ENCODE data around the gene RRN3.
"Not testable (repeated sequence)": the region's sequence is repeated elsewhere in the genome, so short reads cannot be mapped to it uniquely, and the experiment has no call there.

The RRN3 gene

GRCh38 chr16:15031586-15031985 lies 62.5 kb downstream of the RRN3 start:
- Mint-ChIP-seq H3K27ac (no peak overlapping the region), H3K4me1 (ENCODE audit: low read depth) (peaks cover 2% of the 10 kb centered on the region), H3K9me3 (no peaks in the 10 kb centered on the region), H3K4me3 (no peak overlapping the region), H3K27me3 (ENCODE audit: low read depth) (no peaks in the 10 kb centered on the region), H3K36me3 (ENCODE audit: low read depth) (peaks cover 19% of the 10 kb centered on the region)
- DNase-seq (ENCODE audit: low spot score), result no peak

- no peaks in the 10 kb centered on the region for H3K27me3 Mint-ChIP-seq (ENCODE audit: low read depth)
- no peak overlapping the region for H3K4me3 Mint-ChIP-seq
- H3K27ac Mint-ChIP-seq, result no peak overlapping the region
- H3K36me3 Mint-ChIP-seq (ENCODE audit: low read depth), result peaks cover 19% of the 10 kb centered on the region
- H3K4me1 Mint-ChIP-seq (ENCODE audit: low read depth), result peaks cover 2% of the 10 kb centered on the region
- no peak for DNase-seq (ENCODE audit: low spot score)
- H3K9me3 Mint-ChIP-seq, result no peaks in the 10 kb centered on the region
These were observed 62.9 kb downstream of the RRN3 start for GRCh38 chr16:15031179-15031578.

- peaks cover 26% of the 10 kb centered on the region for H3K36me3 Mint-ChIP-seq (ENCODE audit: low read depth)
- not testable (repeated sequence) for H3K9me3 Mint-ChIP-seq; DNase-seq (ENCODE audit: low spot score); H3K4me1 Mint-ChIP-seq (ENCODE audit: low read depth); H3K27me3 Mint-ChIP-seq (ENCODE audit: low read depth); H3K27ac Mint-ChIP-seq; H3K4me3 Mint-ChIP-seq
These were observed 64.3 kb downstream of the RRN3 start for GRCh38 chr16:15029749-15030148.

GRCh38 chr16:15028801-15029698 lies 65.0 kb downstream of the RRN3 start:
- H3K27ac Mint-ChIP-seq; H3K4me1 Mint-ChIP-seq (ENCODE audit: low read depth); H3K27me3 Mint-ChIP-seq (ENCODE audit: low read depth); H3K4me3 Mint-ChIP-seq; H3K9me3 Mint-ChIP-seq; DNase-seq (ENCODE audit: low spot score): not testable (repeated sequence)
- peaks cover 28% of the 10 kb centered on the region for H3K36me3 Mint-ChIP-seq (ENCODE audit: low read depth)

GRCh38 chr16:15028345-15028715 lies 65.7 kb downstream of the RRN3 start:
- H3K9me3 Mint-ChIP-seq; DNase-seq (ENCODE audit: low spot score); H3K27ac Mint-ChIP-seq; H3K4me1 Mint-ChIP-seq (ENCODE audit: low read depth); H3K4me3 Mint-ChIP-seq; H3K27me3 Mint-ChIP-seq (ENCODE audit: low read depth): not testable (repeated sequence)
- H3K36me3 Mint-ChIP-seq (ENCODE audit: low read depth), result peaks cover 31% of the 10 kb centered on the region

GRCh38 chr16:15027503-15028344 lies 66.3 kb downstream of the RRN3 start:
- H3K27ac Mint-ChIP-seq; DNase-seq (ENCODE audit: low spot score); H3K4me1 Mint-ChIP-seq (ENCODE audit: low read depth); H3K27me3 Mint-ChIP-seq (ENCODE audit: low read depth); H3K4me3 Mint-ChIP-seq; H3K9me3 Mint-ChIP-seq: not testable (repeated sequence)
- peaks cover 34% of the 10 kb centered on the region for H3K36me3 Mint-ChIP-seq (ENCODE audit: low read depth)

GRCh38 chr16:15027051-15027450 lies 67.0 kb downstream of the RRN3 start:
- H3K27me3 Mint-ChIP-seq (ENCODE audit: low read depth); H3K9me3 Mint-ChIP-seq; H3K27ac Mint-ChIP-seq; H3K4me3 Mint-ChIP-seq; DNase-seq (ENCODE audit: low spot score); H3K4me1 Mint-ChIP-seq (ENCODE audit: low read depth): not testable (repeated sequence)
- peaks cover 37% of the 10 kb centered on the region for H3K36me3 Mint-ChIP-seq (ENCODE audit: low read depth)

GRCh38 chr16:15025234-15025951 lies 68.7 kb downstream of the RRN3 start:
- H3K4me1 Mint-ChIP-seq (ENCODE audit: low read depth); H3K27ac Mint-ChIP-seq; H3K27me3 Mint-ChIP-seq (ENCODE audit: low read depth); H3K4me3 Mint-ChIP-seq; H3K9me3 Mint-ChIP-seq; DNase-seq (ENCODE audit: low spot score): not testable (repeated sequence)
- H3K36me3 Mint-ChIP-seq (ENCODE audit: low read depth), result peaks cover 35% of the 10 kb centered on the region

- Mint-ChIP-seq H3K36me3 (ENCODE audit: low read depth) (peaks cover 35% of the 10 kb centered on the region), H3K27ac (peak overlapping the region; percentile 19)
These were observed 69.2 kb downstream of the RRN3 start for GRCh38 chr16:15024858-15025199.

GRCh38 chr16:15023381-15024077 lies 70.5 kb downstream of the RRN3 start:
- not testable (repeated sequence) for H3K4me3 Mint-ChIP-seq; H3K27me3 Mint-ChIP-seq (ENCODE audit: low read depth); H3K27ac Mint-ChIP-seq; H3K4me1 Mint-ChIP-seq (ENCODE audit: low read depth); H3K9me3 Mint-ChIP-seq; DNase-seq (ENCODE audit: low spot score)
- H3K36me3 Mint-ChIP-seq (ENCODE audit: low read depth), result peaks cover 36% of the 10 kb centered on the region

More at GRCh38 chr16:15024858-15025199, 69.2 kb downstream of the RRN3 start:
- not testable (repeated sequence) for DNase-seq (ENCODE audit: low spot score); H3K9me3 Mint-ChIP-seq; H3K4me1 Mint-ChIP-seq (ENCODE audit: low read depth); H3K27me3 Mint-ChIP-seq (ENCODE audit: low read depth); H3K4me3 Mint-ChIP-seq

- H3K36me3 Mint-ChIP-seq (ENCODE audit: low read depth), result peaks cover 32% of the 10 kb centered on the region
- peak overlapping the region; percentile 12 for H3K27ac Mint-ChIP-seq
- not testable (repeated sequence) for H3K4me3 Mint-ChIP-seq; H3K27me3 Mint-ChIP-seq (ENCODE audit: low read depth); H3K9me3 Mint-ChIP-seq; H3K4me1 Mint-ChIP-seq (ENCODE audit: low read depth)
- DNase-seq (ENCODE audit: low spot score), result peak; percentile 25
These were observed 71.9 kb downstream of the RRN3 start for GRCh38 chr16:15022194-15022593.

GRCh38 chr16:15021429-15021828 lies 72.6 kb downstream of the RRN3 start:
- H3K36me3 Mint-ChIP-seq (ENCODE audit: low read depth), result peaks cover 35% of the 10 kb centered on the region
- H3K27me3 Mint-ChIP-seq (ENCODE audit: low read depth); H3K4me3 Mint-ChIP-seq; H3K4me1 Mint-ChIP-seq (ENCODE audit: low read depth); H3K9me3 Mint-ChIP-seq; H3K27ac Mint-ChIP-seq; DNase-seq (ENCODE audit: low spot score): not testable (repeated sequence)

- not testable (repeated sequence) for H3K4me3 Mint-ChIP-seq, H3K9me3 Mint-ChIP-seq
These were observed 77.0 kb downstream of the RRN3 start for GRCh38 chr16:15016951-15017580.

More at GRCh38 chr16:15016951-15017580, 77.0 kb downstream of the RRN3 start:
- DNase-seq (ENCODE audit: low spot score); H3K27me3 Mint-ChIP-seq (ENCODE audit: low read depth); H3K27ac Mint-ChIP-seq: not testable (repeated sequence)
- Mint-ChIP-seq H3K36me3 (ENCODE audit: low read depth) (peaks cover 29% of the 10 kb centered on the region), H3K4me1 (ENCODE audit: low read depth) (peaks cover 20% of the 10 kb centered on the region)
